GM12865 (cell line): Measurements from ENCODE around the gene GOLGA3.
"Not testable (repeated sequence)": the region's sequence is repeated elsewhere in the genome, so short reads cannot be mapped to it uniquely, and the experiment has no call there.

Experiments used
- DNase-seq: peaks from one replicate; pipeline ENCODE4 v3.0.0; 2010; ENCODE audit warnings: low read depth
- H3K4me3 ChIP-seq: 2 replicates; pipeline ENCODE4 v1.5.1; 2011; ENCODE audit warnings: mild to moderate bottlenecking, low read depth, low read length, control low read depth
- CTCF ChIP-seq: IDR thresholded peaks from 2 replicates; pipeline ENCODE4 v1.5.1; 2011; ENCODE audit warnings: low read length, control low read depth, low read depth, inconsistent platforms; ENCODE audit not compliant: insufficient read depth; ENCODE audit errors: missing control alignments

Gene GOLGA3

GRCh38 chr12:132866251-132866828 lies 37.7 kb upstream of the GOLGA3 start:
- H3K4me3 ChIP-seq, result no peak overlapping the region
- TF ChIP-seq CTCF, result no peak
- no peak for DNase-seq

- no peak for TF ChIP-seq CTCF
- no peak overlapping the region for H3K4me3 ChIP-seq
- no peak for DNase-seq
These were observed 32.9 kb upstream of the GOLGA3 start for GRCh38 chr12:132861558-132861957.

- no peak for DNase-seq
- no peak overlapping the region for H3K4me3 ChIP-seq
- no peak for TF ChIP-seq CTCF
These were observed 30.1 kb upstream of the GOLGA3 start for GRCh38 chr12:132858718-132859266.

- H3K4me3 ChIP-seq, DNase-seq: not testable (repeated sequence)
These were observed 28.4 kb upstream of the GOLGA3 start for GRCh38 chr12:132857019-132857418.

GRCh38 chr12:132856581-132856980 lies 27.9 kb upstream of the GOLGA3 start:
- no peak for TF ChIP-seq CTCF
- DNase-seq, result no peak
- H3K4me3 ChIP-seq, result no peak overlapping the region

- H3K4me3 ChIP-seq, DNase-seq: not testable (repeated sequence)
These were observed 26.5 kb upstream of the GOLGA3 start for GRCh38 chr12:132855211-132855610.

GRCh38 chr12:132853285-132854092 lies 24.8 kb upstream of the GOLGA3 start:
- DNase-seq, result no peak
- TF ChIP-seq CTCF, result no peak
- no peak overlapping the region for H3K4me3 ChIP-seq

GRCh38 chr12:132852496-132852895 lies 23.8 kb upstream of the GOLGA3 start:
- TF ChIP-seq CTCF, result no peak
- DNase-seq, result no peak
- no peak overlapping the region for H3K4me3 ChIP-seq
